A673 (cell line): ENCODE data around the gene INPP5F. TPM values are rescaled to one million over a fixed set of nuclear protein-coding genes. Genes with fewer than 3 reads are reported as not detected.

ENCODE experiments used
- BruUV-seq: library from RNA; stranded (reverse); fragments of 400-500 nt; replicated peaks from 2 replicates; lab custom pipeline; 2021; lab: Mats Ljungman, UMichigan
- CTCF ChIA-PET: fragments of 300-600 bp; sonication (Branson Sonifier 250); formaldehyde crosslinking; loops from one replicate; lab custom pipeline; 2022; ENCODE audit warnings: antibody characterized with exemption; lab: Charles Lee
- POLR2A ChIA-PET: fragments of 300-600 bp; sonication (Branson Sonifier 250); formaldehyde crosslinking; loops from one replicate; lab custom pipeline; 2022; ENCODE audit warnings: antibody characterized with exemption; ENCODE audit not compliant: low non-redundant PET; lab: Charles Lee
- DNase-seq: peaks from one replicate; pipeline ENCODE4 v3.0.0-alpha.2; 2015; ENCODE audit warnings: low spot score
- H3K27ac ChIP-seq: fragments of 200-600 bp; sonication (generic); 2 replicates; pipeline ENCODE4 v1.5.1; 2016; ENCODE audit warnings: mixed run types, low read depth, mild to moderate bottlenecking, mixed read lengths, antibody characterized with exemption, low read length; ENCODE audit not compliant: poor library complexity, severe bottlenecking
- H3K27me3 ChIP-seq: fragments of 200-600 bp; sonication (generic); replicated peaks from 2 replicates; pipeline ENCODE4 v1.6.1; 2017; ENCODE audit warnings: mixed run types, low read depth, mild to moderate bottlenecking, mixed read lengths, antibody characterized with exemption, low read length; ENCODE audit not compliant: insufficient read depth, poor library complexity
- H3K36me3 ChIP-seq: fragments of 200-600 bp; sonication (generic); 2 replicates; pipeline ENCODE4 v1.6.1; 2016; ENCODE audit warnings: mixed run types, mild to moderate bottlenecking, mixed read lengths, antibody characterized with exemption, low read length; ENCODE audit not compliant: insufficient read depth, poor library complexity, severe bottlenecking
- H3K4me1 ChIP-seq: fragments of 200-600 bp; sonication (generic); 2 replicates; pipeline ENCODE4 v1.6.1; 2017; ENCODE audit warnings: mixed run types, mild to moderate bottlenecking, mixed read lengths, antibody characterized with exemption, low read length; ENCODE audit not compliant: insufficient read depth, poor library complexity, severe bottlenecking
- H3K4me3 ChIP-seq: fragments of 200-600 bp; sonication (generic); 2 replicates; pipeline ENCODE4 v1.5.1; 2016; ENCODE audit warnings: low read depth, mixed run types, mild to moderate bottlenecking, mixed read lengths, low read length; ENCODE audit not compliant: poor library complexity, severe bottlenecking
- H3K9me3 ChIP-seq: fragments of 200-600 bp; sonication (generic); 2 replicates; pipeline ENCODE4 v1.6.1; 2016; ENCODE audit warnings: mixed run types, low read depth, mild to moderate bottlenecking, mixed read lengths, antibody characterized with exemption, low read length; ENCODE audit not compliant: poor library complexity, severe bottlenecking
- EZH2 ChIP-seq: fragments of 200-600 bp; sonication (generic); IDR thresholded peaks from 2 replicates; pipeline ENCODE4 v1.6.1; 2017; ENCODE audit warnings: borderline replicate concordance, low read depth, mild to moderate bottlenecking, mixed read lengths, antibody characterized with exemption, low read length; ENCODE audit not compliant: poor library complexity, severe bottlenecking
- intact Hi-C: fragments of 100-400 bp; cut with micrococcal nuclease; formaldehyde crosslinking; loops from one replicate; pipeline ENCODE4 v1.10.0; 2022; ENCODE audit not compliant: unreplicated experiment
- total RNA-seq: library from RNA; stranded (reverse); gene quantifications from 2 replicates; pipeline ENCODE4 v1.2.3, GENCODE V29; 2021
- TF ChIP-seq, protein P1 (sequence below): fragments of 300-800, 200-600 bp; sonication (generic); conservative IDR thresholded peaks from 2 replicates; pipeline ENCODE4 v1.5.1; 2017; ENCODE audit warnings: low read depth, mild to moderate bottlenecking, antibody characterized with exemption, low read length, moderate library complexity, mixed read lengths

INPP5F gene
- total RNA-seq, 1 experiment from 2014 or later, result 22.0 TPM

DNA sequence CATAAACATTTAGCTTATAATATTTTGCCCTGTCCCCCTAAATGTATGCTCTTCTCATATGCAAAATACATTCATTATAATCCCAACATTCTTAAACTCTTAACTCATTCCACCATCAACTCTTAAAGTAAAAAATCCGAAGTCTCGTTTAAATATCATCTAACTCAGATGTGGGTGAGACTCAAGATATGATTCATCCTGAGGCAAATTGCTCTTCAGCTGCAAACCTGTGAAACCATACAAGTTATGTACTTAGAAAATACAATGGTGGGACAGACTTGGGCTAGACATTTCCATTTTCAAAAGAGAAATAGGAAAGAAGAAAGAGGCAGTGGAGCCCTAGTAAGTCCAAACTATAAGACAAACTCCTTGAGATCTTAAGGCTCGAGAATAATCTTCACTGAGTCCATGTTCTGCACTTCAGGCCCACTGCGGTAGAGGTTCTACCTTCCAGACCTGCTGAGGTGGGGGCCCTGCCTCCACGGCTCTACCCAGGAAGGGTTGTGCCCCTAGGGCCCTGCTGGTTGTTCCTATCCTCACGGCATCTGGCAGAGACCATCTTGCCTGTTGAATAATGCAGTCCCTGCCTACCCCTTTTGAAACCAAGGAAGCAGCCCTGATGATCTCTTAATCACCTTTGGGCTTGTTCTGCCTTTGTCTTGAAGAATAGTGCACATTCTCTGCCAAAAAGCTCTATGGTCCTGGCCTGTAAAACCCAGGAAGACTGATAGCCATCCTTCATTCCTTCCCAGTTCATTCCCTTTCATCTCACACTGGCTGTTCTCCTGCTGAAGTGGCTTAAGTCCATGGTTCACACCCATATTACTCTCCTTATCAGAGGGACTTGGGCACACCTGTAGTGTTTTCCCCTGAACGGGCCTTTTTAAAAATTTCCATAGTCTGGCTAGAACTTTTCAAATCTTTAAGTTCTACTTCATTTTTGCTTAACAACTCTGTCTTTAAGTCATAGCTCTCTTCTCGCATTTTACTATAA lies 37.3 kb downstream of the INPP5F start:
- no TSS peak for BruUV-seq
- no peak overlapping the region for H3K4me3 ChIP-seq
- intact Hi-C loops, result no loop called here
- DNase-seq, result no peak
- no peaks in the 10 kb centered on the region for H3K9me3 ChIP-seq
- ChIA-PET POLR2A (interaction anchor here (0.7 kb wide), 1 partner anchor 8 kb away, joined by 3 read pairs; no protein-coding TSS in a partner anchor), CTCF (no interaction called here)
- TF ChIP-seq EZH2, result no peak
- TF ChIP-seq, protein P1, sequence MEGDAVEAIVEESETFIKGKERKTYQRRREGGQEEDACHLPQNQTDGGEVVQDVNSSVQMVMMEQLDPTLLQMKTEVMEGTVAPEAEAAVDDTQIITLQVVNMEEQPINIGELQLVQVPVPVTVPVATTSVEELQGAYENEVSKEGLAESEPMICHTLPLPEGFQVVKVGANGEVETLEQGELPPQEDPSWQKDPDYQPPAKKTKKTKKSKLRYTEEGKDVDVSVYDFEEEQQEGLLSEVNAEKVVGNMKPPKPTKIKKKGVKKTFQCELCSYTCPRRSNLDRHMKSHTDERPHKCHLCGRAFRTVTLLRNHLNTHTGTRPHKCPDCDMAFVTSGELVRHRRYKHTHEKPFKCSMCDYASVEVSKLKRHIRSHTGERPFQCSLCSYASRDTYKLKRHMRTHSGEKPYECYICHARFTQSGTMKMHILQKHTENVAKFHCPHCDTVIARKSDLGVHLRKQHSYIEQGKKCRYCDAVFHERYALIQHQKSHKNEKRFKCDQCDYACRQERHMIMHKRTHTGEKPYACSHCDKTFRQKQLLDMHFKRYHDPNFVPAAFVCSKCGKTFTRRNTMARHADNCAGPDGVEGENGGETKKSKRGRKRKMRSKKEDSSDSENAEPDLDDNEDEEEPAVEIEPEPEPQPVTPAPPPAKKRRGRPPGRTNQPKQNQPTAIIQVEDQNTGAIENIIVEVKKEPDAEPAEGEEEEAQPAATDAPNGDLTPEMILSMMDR, result no peak
- no peaks in the 10 kb centered on the region for H3K27me3 ChIP-seq
- peaks cover 14% of the 10 kb centered on the region for H3K4me1 ChIP-seq
- H3K36me3 ChIP-seq, result no peaks in the 10 kb centered on the region
- H3K27ac ChIP-seq, result no peak overlapping the region

DNA sequence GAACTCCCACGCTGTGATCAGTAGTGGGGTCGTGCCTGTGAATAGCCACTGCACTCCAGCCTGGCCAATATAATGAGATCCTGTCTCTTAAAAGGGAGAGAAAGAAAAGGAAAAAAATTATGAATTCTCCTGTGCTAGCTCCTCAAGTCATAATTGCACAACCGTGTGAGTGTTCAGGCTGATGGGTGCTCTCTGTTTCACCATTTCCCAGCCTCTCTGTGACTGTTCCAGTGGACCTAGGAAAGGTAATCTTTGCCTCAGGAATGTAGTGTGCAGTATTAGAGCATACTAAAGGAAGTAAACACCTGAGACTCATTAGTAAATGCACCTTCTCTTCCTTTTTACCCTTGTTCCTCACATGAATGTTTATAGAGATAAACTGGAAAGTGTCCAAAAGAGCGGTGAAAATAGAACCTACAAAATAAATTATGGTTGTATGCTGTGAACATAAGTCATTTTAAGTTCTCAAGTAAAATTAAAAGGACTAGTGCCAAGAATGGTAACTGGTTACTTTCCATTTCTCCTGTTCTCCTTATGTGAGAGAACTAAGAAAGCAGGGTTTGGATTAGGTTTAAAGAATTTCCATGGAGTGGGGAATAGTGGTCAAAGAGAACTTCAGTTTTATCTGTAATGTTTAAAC lies 42.7 kb downstream of the INPP5F start:
- Histone ChIP-seq H3K4me3 (no peak overlapping the region), H3K9me3 (no peaks in the 10 kb centered on the region), H3K27ac (peak overlapping the region; percentile 15), H3K27me3 (no peaks in the 10 kb centered on the region), H3K4me1 (peaks cover 28% of the 10 kb centered on the region), H3K36me3 (no peaks in the 10 kb centered on the region)
- DNase-seq, result no peak
- BruUV-seq, result no TSS peak
- ChIA-PET POLR2A (no interaction called here), CTCF (interaction anchor here (0.6 to 1.2 kb wide), 2 partner anchors 15 to 18 kb away, joined by 3 read pairs; no protein-coding TSS in a partner anchor)
- no peak for TF ChIP-seq EZH2
- TF ChIP-seq, protein P1, result no peak
- intact Hi-C loops, result no loop called here

DNA sequence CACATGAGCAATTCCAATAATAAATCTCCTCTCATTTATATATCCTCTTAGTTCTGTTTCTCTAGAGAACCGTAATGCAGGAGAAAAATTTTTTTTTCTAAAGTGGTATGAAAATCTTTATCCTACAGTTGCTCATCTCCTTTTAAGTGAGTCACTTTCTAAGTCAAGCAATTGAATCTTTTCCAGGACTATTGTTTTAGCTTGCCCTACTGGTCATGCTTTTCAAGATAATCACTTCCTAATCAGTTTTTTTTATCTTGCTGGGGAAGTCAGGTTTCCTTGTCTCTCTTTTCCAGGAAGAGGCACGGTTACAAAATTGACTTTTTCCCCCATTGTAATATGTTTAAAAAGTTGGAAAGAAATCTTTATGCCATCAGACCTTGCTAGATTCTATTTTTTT lies 44.0 kb downstream of the INPP5F start:
- TF ChIP-seq, protein P1, result no peak
- TF ChIP-seq EZH2, result no peak
- intact Hi-C loops, result no loop called here
- H3K4me1 ChIP-seq, result peaks cover 28% of the 10 kb centered on the region
- peak; percentile 48 for DNase-seq
- H3K4me3 ChIP-seq, result no peak overlapping the region
- BruUV-seq, result no TSS peak
- ChIA-PET POLR2A (no interaction called here), CTCF (no interaction called here)
- peak overlapping the region; percentile 20 for H3K27ac ChIP-seq
- no peaks in the 10 kb centered on the region for H3K27me3 ChIP-seq
- H3K36me3 ChIP-seq, result no peaks in the 10 kb centered on the region
- no peaks in the 10 kb centered on the region for H3K9me3 ChIP-seq
